HK-2 (cell line): ENCODE results near the gene TMEM231.
"Not testable (repeated sequence)": the region's sequence is repeated elsewhere in the genome, so short reads cannot be mapped to it uniquely, and the experiment has no call there.

Experiments used
- DNase-seq: peaks from one replicate; pipeline ENCODE4 v3.0.0-alpha.2; 2018; ENCODE audit not compliant: unreplicated experiment

The TMEM231 gene, protein sequence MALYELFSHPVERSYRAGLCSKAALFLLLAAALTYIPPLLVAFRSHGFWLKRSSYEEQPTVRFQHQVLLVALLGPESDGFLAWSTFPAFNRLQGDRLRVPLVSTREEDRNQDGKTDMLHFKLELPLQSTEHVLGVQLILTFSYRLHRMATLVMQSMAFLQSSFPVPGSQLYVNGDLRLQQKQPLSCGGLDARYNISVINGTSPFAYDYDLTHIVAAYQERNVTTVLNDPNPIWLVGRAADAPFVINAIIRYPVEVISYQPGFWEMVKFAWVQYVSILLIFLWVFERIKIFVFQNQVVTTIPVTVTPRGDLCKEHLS

DNA sequence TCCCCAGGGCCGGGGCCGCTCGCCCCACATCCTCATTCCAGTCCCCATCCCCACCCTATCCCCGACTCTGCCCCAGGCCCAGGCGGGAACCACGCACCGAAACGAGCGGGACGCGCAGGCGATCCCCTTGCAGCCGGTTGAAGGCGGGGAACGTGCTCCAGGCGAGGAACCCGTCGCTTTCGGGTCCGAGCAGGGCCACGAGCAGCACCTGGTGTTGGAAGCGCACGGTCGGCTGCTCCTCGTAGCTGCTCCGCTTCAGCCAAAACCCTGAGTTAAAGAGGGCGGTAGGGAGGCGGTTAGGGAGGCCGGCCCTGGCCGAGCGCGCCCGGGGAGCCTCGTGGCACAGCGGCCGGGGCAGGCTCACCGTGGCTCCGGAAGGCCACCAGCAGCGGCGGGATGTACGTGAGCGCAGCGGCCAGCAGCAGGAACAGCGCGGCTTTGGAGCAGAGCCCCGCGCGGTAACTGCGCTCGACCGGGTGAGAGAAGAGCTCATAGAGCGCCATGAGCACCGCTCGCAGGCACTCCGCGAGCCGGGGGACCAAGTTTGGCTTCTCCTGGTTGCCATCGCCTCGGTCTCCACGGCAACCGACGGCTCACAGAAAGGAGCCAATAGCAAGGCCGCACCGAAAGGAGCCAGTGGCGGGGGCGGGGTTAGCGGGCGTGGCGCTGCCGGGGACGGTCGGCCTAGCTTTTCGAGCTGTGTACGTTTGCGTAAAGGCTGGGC lies at the start of gene TMEM231:
TMEM231 (minus strand) TSS at position 546 of the 724 bp plus-strand sequence; CDS start at position 503, 43 bp downstream.
- peak; percentile 92 for DNase-seq

DNA sequence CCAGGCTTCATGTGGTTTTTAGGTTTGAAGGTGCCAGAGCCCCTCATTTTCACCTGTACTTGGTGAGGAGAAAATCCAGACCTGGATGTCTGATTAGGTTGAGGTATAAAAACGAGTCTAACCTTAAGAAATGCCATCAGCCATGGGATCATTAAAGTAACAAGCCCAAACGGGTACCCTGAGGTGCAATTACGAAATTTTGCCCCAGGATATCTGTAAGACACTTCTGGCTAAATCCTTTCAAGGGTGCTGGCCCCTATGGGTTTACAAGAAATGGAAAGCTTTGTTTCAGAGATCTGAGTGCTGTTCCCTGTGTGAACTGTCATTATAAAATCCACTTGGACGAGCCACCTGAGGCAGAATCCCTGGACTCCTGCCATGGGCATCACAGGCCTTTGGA lies 47.2 kb upstream of the TMEM231 start:
- DNase-seq = no peak

DNA sequence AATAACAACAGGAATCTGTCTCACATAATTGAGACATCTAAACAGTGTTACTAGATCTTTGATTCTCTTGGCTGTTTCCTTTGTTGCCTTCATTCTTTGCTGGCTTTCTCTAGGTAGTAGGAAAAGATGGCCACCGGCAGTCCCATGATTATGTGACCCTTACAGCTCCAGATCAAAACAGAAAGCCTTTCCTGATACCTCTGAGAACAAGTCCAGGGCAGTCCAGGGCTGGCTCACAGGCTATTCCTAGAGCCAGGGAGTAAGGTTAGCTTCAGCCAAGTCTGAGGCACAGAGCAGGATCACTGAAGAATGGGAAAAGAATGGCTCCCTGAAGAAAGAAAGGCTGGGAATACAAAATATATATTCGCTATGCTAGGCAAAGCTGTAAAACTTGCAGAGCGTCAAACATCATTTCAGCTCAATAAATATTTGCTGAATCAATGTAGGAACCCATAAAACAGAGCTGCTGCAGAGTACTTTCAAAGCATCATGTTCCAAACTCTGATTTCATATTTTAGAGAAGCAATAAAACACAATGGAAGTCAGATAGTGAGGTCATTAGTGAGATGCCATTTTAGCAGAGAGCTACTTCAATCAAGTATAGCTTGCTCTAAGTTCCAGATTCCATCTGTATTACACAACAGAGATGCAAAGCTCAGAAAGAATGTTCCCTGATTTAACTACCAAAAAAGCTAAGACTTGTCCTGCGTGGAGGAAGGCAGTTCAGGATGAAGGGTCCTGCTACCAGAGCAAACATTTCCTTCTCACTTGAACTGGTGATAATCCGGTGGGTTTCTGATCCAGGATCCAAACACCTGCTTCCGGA lies 43.6 kb upstream of the TMEM231 start:
- no peak for DNase-seq

DNA sequence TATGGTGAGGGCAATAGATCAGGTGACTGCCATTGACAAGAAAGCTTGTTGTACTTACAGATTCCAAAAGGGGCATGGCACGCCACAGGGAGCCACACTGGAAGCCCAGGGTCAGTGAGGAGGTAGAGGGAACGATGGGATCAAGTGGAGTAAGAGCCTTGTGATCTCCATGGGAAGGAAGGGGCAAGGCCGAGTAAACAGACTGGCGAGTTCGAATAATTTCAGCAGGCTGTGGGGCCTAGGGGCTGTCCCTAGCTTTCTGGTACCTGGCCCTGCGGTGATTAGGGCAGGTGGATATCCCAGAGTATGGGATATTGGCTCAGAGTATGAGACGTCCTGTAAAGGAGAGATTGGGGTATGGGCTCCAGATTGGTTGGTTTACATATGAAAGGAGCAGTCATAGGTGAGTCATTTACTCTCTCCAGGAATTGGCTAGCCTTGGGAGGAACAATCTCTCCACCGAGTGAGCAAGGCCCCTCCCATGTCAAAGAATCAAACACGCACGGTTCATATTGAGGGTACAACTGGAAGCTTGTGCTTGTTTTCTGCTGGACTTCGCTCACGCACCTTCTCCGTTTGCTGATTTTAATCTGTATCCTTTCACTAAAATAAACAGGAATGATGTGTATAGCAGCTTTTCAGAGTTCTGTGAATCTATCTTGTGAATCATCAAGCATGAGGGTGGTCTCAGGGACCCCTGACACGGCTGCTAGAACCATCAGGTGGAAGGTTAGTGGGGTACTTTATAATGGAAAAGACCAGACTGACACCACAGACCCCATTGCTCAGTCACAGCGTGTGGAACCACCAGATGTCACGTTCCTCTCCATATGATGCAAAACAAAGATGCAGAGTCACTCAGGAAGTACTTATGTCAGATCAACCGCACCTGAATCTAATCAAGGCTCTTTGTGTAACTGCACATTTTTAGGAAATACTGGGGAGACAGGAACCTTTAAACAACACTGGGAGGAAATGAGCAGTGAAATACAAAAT lies 38.1 kb upstream of the TMEM231 start:
- DNase-seq = peak; percentile 7

DNA sequence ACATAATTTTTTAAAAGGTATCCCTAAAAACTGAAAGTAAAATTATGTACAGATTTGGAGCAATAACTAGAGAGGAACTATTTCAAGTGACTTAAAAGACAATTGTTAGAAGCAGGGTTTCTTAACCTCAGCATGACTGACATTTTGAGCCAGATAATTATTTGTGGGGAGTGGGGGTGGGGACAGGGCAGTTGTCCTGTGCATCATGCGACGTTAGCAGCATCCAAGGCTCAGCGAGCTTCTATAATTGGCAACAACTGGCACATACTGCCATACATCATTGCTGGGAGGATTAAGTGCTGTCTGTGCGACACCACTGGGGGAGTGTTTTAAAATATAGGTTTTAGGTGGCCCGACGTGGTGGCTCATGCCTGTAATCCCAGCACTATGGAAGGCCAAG lies 37.3 kb upstream of the TMEM231 start:
- DNase-seq = no peak

DNA sequence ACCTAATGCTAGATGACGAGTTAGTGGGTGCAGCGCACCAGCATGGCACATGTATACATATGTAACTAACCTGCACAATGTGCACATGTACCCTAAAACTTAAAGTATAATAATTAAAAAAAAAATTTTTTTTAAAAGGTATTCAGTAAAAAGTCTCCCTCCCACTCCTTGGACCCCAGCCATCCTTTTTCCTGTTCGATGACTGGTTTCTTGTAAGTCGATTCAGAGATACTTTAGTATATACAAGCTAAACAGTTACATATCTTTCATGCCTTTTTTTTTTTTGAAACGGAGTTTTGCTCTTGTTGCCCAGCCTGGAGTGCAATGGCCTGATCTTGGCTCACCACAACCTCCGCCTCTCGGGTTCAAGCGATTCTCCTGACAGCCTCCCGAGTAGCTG lies 35.9 kb upstream of the TMEM231 start:
- DNase-seq = not testable (repeated sequence)

DNA sequence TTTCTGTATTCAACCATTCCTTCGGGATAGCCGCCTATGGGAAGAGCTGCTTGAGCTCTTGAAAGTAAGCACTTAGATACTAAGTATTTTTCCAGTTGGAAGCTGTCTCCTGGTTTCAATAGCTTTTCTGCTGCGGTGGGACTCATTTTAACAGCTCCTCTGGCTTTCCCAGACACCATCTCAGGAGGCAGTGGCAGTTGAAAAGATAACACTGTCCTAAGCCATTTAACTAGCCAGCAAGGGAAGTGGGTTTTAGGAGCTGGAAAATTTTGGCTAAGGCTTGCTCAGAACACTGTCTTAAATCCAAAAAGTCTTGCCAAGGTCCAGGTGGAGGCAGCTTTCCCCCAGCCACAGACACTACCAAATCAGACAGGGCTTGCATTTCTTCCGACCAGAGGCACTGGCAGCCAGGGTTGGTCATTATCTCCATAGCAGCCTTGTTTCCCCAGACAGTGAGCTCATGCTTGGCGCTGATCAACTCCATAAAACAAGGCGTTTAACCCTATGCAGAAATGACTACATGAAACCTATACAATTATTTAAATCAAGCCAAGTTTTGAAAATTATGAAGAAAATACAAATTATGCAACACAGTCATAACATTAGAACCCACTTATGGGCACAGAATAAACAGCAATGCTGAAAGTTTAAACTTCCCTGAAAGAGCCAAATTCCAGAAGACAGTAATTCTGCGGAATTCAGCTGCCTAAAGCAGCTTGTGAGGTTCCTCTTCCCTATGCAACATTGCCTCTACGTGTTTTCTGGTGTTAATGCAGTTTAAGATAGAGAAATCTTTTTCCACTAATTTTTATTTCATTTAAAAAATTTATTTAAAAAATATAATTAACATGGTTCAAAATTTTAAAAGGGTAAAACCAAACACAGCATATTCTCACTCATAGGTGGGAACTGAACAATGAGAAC lies 35.1 kb upstream of the TMEM231 start:
- DNase-seq = no peak

DNA sequence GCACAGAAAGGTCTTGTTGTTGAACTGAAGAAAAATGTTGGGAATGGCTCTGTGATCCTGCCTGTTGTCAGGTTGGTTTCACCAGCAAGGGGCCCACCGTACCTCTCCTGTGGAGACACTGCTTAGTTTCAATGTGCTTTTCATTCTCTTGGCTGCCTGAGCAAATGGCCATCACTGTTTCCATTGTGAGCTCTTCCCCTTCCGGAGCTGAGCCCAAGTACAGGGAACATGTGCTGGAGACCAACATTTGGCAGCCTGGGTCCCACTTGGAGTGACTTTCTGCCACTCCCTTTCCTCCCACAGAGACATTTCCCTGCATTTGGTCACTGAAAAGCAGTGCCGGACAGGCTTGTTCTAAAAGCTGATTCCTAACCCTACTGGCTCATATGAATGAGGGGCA lies 33.3 kb upstream of the TMEM231 start:
- no peak for DNase-seq

DNA sequence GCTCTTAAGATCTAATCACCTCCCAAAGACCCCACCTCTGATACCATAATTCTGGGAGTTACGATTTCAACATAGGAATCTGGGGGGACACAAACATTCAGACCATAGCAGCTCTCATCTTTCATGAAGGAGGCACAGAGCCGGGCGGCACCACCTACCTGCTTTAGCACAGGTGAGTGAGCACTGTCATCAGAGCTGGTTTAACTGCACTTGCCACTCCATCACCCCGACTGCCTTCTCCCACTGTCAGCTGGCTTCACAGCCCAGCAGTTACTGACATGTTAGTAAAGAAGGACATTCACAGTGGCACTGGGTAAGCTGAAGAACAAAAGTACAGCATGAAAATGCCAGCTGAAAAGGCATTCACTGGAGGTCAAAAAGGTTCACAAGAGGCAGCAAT lies 32.7 kb upstream of the TMEM231 start:
- no peak for DNase-seq

DNA sequence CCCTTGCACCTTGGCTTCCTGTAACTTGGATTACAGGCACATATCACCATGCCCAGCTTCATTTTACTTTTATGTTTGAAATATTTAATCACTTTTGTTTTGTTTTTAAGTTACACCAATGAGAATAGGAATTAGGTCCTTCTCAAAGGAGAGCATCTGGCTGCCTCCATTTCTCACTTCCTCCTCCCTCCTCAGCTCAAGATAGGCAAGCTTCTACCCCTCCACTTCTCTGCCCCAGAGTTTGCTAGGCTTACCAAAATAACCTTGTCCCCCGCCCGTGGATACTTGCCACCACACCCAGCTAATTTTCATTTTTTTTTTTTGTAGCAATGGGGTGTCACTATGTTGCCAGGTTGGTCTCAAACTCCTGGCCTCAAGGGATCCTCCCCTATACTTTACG lies 28.1 kb upstream of the TMEM231 start:
- DNase-seq = no peak

DNA sequence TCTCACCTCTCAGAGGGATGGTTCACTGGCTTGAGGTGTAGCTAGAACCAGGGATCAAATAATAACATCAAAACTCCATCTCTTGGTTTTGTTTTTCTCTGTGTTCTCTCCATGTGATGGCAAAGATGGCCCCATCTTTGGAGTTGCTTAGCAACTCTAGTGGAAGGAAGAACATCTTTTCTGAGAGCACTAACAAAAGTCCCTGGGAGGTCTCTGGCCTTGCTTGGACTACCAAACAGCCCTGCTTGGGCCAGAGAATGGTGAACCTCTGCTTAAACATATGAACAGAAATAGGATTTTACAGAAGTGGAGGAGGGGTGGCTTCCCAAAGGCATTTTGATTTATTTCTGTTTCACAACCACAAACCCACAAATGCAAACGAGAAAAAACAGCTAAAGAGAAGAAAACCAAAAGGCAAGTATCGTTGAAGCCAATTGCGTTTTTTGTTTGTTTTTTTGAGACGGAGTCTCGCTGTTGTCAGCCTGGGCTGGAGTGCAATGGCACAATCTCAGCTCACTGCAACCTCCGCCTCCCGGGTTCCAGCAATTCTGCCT lies 23.3 kb upstream of the TMEM231 start:
- no peak for DNase-seq

DNA sequence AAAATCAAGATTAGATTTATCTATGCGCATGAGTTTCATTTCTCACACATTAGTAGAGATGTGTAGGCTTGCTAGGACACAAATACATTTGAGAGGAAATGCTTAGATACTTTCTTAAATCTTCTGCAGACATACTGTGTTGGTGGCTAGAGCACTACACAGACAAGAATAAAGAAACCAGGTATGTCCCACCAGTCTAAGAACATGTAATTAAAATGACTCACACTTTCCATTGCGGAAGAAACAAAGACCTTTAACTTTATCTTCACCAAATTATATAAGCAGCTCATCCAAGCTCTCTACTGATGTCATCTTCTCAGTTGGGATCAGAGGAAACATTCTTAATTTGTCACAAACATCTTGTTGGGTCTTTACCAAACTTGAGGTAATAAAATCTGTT lies 22.7 kb upstream of the TMEM231 start:
- no peak for DNase-seq

DNA sequence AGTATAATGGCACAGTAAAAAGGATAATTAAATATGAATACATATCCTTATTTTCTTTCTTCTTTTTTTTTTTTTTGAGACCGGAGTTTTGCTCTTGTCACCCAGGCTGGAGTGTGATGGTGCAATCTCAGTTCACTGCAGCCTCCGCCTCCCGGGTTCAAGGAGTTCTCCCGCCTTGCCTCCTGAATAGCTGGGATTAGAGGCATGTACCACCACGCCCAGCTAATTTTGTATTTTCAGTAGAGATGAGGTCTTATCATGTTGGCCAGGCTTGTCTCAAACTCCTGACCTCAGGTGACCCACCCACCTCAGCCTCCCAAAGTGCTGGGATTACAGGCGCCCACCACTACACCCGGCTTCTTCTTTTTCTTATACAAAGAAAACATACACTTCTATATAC lies 22.2 kb upstream of the TMEM231 start:
- DNase-seq = no peak

DNA sequence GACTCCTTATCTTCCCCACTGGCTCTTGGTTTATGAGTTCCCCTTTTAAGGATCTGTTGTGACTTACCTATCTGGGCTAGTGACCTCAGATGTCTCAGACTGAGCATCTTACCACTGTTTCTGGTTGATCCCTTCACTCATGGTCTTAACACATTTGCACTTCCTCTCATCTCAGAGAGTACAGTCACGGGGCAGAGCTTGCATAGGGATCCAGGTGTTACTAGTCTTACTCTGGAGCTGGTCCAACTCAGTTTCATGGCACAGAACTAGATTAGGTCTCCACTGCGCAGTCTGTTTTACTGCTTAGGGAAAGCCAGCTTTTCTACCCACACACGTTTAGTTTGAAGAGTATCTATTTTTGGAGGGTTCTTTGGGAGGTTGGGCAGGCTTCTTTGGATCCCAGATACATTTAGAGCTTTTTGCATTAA lies 20.3 kb upstream of the TMEM231 start:
- no peak for DNase-seq

DNA sequence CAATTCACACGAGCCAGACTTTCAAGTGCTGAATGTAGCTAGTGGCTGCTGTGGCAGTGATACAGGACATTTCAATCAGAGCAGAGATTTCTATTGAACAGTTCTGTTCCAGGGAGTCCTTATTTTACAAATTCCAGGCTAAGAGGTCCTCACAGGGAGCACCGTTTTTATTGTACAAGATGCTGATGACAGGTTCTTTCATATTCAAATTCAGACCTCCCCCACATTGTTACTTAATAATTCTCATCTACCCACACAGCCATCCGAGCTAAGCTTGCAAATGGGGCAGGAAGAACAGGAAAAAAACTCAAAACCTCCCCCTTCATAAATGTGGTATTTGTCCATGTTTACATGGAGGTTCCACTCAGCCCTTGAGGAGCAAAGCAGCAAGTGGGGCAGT lies 19.9 kb upstream of the TMEM231 start:
- DNase-seq = no peak

DNA sequence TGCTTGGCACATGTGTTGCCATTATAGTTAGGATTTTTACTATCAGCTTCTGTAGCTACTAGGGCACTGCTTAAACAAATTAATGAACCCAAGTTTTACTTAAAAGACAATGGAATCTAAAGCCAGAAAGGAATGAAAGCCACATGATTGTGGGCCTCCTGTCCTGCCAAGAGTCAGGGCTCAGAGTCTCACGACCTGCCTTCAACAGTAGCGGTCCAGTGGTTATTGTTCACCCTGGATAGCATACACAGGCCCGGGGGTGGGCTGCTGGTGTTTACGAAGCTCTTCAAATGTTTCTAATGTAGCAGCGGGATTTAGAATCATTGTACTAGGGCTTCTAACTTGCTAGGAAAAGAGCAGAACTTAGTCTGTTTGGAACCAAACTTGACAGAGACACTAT lies 17.9 kb upstream of the TMEM231 start:
- DNase-seq = no peak

DNA sequence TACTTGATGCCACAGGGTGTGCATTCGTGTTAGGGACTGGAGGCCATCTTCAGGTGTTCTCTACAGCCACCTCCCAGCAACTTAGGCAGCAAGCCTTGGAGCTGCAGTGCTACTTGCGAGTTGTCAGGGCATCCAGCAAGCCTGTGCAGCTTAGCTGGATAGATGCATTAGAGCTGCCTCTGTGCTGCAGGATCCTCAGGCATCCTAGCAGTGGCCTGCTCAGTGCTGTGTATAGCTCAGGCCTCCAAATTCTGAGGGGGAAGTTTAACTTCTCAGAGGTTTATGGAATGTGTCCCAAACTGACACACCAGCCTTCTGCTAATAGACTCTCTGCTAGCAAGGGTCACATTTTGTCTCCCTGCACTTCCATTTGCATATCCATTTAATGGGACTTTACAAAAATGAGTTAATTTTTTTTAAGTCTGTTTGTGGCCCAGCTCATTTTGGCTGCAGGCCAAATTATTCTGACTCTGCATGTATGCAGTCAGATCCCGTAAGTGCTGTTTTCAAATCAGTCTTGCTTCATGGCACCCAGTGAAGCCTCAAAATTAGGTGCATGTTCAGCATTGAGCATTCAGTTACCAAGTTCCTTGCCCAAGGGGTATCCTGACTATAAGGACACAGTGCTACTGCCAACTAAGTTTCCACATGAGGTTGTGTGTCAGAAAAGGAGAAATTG lies 17.0 kb upstream of the TMEM231 start:
- DNase-seq = no peak

DNA sequence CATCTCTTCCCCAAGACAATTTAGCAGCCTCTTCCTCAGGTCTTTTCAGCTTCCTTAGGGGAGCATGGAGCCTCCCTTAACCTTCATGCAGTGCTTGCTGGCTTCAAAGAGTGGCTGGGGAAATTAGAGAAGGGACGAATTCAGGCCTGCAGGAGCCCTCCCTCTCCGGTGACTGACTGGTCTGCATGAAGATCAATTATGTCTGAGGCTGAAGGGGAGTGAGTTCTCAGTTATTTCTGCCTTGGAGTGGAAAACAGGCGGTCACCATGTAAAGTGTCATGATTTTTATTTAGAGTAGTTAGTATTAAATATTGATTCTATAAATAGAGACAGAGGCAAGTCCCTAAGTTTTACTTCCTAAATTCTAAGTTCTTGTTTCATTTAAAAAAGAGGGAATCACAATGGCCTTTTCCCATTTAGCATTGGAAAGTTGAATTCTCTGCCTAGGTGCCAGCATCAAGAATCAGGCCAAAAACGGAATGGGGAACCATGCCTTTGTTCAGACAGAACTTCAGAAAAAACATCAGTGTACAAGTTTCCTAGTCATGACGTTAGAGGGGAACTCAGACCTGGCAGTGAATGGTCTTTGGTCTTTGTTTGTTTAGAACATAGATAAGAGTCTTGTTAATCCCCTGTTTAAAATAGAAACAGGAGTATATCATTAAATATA lies 14.5 kb upstream of the TMEM231 start:
- DNase-seq = no peak

DNA sequence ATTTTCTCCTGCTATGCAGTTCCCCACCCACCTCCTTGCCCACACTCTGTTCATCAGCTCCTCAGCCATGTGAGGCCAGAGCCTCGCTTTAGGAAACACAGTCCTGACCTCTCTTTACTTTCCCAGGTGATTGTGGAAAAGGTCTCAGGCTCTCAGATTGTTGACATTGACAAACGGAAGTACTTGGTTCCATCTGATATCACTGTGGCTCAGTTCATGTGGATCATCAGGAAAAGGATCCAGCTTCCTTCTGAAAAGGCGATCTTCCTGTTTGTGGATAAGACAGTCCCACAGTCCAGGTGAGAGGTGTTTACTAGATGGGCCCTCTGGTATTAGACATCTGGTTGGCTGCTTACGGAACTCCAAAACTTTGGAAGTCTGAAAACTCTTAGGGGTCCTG lies 11.9 kb upstream of the TMEM231 start:
- DNase-seq = no peak
